ENCODE results near the gene SURF2.
"Not testable (repeated sequence)": the region's sequence is repeated elsewhere in the genome, so short reads cannot be mapped to it uniquely, and the experiment has no call there.

The SURF2 gene

DNA sequence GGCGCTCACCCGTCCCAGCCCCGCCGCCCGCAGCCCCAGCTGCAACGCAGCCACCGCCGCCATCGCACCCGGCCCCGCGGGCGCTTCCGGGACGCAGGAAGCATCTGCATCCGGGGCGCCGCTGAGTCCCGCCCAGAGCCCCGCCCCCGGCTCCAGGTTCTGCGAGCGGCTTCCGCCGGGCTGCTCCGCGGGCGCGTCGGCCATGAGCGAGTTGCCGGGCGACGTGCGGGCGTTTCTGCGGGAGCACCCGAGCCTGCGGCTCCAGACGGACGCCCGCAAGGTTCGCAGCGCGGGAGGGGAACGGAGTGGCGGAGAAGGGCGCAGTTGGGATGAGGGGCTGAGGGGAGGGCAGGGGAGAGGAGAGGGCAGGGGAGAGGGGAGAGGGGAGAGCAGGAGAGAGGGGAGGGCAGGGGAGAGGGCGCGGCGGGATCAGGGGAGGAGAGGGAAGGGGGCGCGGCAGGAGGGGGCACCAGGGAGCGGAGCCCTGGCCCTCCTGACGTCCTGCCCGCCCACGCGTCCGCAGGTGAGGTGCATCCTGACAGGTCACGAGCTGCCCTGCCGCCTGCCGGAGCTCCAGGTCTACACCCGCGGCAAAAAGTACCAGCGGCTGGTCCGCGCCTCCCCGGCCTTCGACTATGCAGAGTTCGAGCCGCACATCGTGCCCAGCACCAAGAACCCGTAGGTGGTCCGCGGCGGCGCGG lies at the start of gene SURF2, which contains the start of gene SURF1:
Gene SURF2, plus strand, starts transcription at position 160 of the 701 bp plus-strand sequence. Its CDS starts 43 bp downstream, at position 203.
Gene SURF1, minus strand, starts transcription at position 97 of the 701 bp plus-strand sequence. Its CDS starts 34 bp downstream, at position 63.
- Mint-ChIP-seq H3K4me3 (peak within 1 kb of the TSS; percentile 92), H3K27me3 (no peaks in the 10 kb centered on the region), H3K4me1 (ENCODE audit: low read depth) (peaks cover 66% of the 10 kb centered on the region), H3K36me3 (ENCODE audit: low read depth) (peaks cover 34% of the 10 kb centered on the region), H3K9me3 (no peaks in the 10 kb centered on the region), H3K27ac (peak within 1 kb of the TSS; percentile 77)

- Mint-ChIP-seq H3K27me3 (peaks cover 15% of the 10 kb centered on the region), H3K9me3 (no peaks in the 10 kb centered on the region), H3K4me1 (ENCODE audit: low read depth) (no peaks in the 10 kb centered on the region), H3K36me3 (ENCODE audit: low read depth) (no peaks in the 10 kb centered on the region), H3K27ac (no peak overlapping the region), H3K4me3 (no peak overlapping the region)
These were observed 49.0 kb upstream of the SURF2 start for GRCh38 chr9:133307301-133307700.

GRCh38 chr9:133309608-133310007 lies 46.7 kb upstream of the SURF2 start:
- Mint-ChIP-seq H3K27me3 (peaks cover 15% of the 10 kb centered on the region), H3K36me3 (ENCODE audit: low read depth) (no peaks in the 10 kb centered on the region), H3K4me3 (no peak overlapping the region), H3K27ac (no peak overlapping the region), H3K9me3 (no peaks in the 10 kb centered on the region), H3K4me1 (ENCODE audit: low read depth) (no peaks in the 10 kb centered on the region)

- no peak overlapping the region for H3K4me3 Mint-ChIP-seq
- H3K36me3 Mint-ChIP-seq (ENCODE audit: low read depth) = no peaks in the 10 kb centered on the region
- no peak overlapping the region for H3K27ac Mint-ChIP-seq
- H3K27me3 Mint-ChIP-seq = no peaks in the 10 kb centered on the region
- no peaks in the 10 kb centered on the region for H3K4me1 Mint-ChIP-seq (ENCODE audit: low read depth)
- no peaks in the 10 kb centered on the region for H3K9me3 Mint-ChIP-seq
These were observed 40.4 kb upstream of the SURF2 start for GRCh38 chr9:133315997-133316396.

- H3K27me3 Mint-ChIP-seq; H3K27ac Mint-ChIP-seq; H3K9me3 Mint-ChIP-seq; H3K4me1 Mint-ChIP-seq (ENCODE audit: low read depth); H3K4me3 Mint-ChIP-seq; H3K36me3 Mint-ChIP-seq (ENCODE audit: low read depth): not testable (repeated sequence)
These were observed 38.8 kb upstream of the SURF2 start for GRCh38 chr9:133317551-133317950.

GRCh38 chr9:133320421-133320881 lies 35.9 kb upstream of the SURF2 start:
- H3K4me3 Mint-ChIP-seq = no peak overlapping the region
- no peaks in the 10 kb centered on the region for H3K27me3 Mint-ChIP-seq
- no peaks in the 10 kb centered on the region for H3K4me1 Mint-ChIP-seq (ENCODE audit: low read depth)
- no peaks in the 10 kb centered on the region for H3K9me3 Mint-ChIP-seq
- H3K27ac Mint-ChIP-seq = no peak overlapping the region
- no peaks in the 10 kb centered on the region for H3K36me3 Mint-ChIP-seq (ENCODE audit: low read depth)

DNA sequence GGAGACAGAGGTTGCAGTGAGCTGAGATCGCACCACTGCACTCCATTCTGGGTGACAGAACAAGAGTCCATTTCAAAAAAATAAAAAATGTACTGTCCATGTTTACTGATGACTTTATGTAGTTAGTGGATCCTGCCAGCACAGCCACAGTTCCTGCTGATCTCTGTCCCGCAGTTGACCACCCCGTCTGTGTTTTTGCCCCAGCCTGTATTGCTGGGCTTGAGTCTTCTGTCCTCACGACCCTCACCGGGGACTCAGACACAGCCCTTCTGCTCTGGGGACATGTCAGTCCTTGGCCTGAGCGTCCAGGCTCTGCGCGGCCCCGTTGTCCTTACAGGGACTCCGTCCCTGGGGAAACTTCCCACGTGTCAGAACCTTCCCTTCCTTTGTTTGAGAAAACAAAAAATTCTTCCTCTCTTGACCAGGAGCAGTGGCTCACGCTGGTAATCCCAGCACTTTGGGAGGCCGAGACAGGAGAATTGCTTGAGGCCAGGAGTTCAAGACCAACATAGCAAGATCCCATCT lies 34.9 kb upstream of the SURF2 start:
- no peak overlapping the region for H3K4me3 Mint-ChIP-seq
- no peaks in the 10 kb centered on the region for H3K9me3 Mint-ChIP-seq
- no peaks in the 10 kb centered on the region for H3K4me1 Mint-ChIP-seq (ENCODE audit: low read depth)
- H3K27ac Mint-ChIP-seq = no peak overlapping the region
- H3K27me3 Mint-ChIP-seq = no peaks in the 10 kb centered on the region
- no peaks in the 10 kb centered on the region for H3K36me3 Mint-ChIP-seq (ENCODE audit: low read depth)

- H3K9me3 Mint-ChIP-seq = no peaks in the 10 kb centered on the region
- H3K27ac Mint-ChIP-seq = no peak overlapping the region
- H3K27me3 Mint-ChIP-seq = no peaks in the 10 kb centered on the region
- H3K4me3 Mint-ChIP-seq = no peak overlapping the region
- H3K4me1 Mint-ChIP-seq (ENCODE audit: low read depth) = no peaks in the 10 kb centered on the region
- no peaks in the 10 kb centered on the region for H3K36me3 Mint-ChIP-seq (ENCODE audit: low read depth)
These were observed 33.6 kb upstream of the SURF2 start for GRCh38 chr9:133322701-133323100.

DNA sequence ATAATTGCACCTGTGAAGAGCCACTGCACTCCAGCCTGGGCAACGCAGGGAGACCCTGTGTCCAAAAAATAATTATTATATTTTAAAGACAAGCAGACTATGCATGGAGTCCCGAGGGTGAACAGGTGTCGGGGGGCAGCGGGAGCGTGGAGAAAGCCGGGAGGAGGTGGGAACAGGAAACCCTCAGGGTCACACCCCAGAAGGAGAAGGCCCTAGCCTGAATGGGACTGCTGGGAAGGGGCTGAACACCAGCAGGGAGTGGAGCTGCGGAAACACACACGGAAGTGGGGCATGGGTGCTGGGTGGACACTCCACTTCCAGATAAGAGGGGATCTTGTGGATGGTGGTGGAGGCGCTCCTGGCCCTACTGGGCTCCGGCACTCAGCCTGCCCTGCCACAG lies 33.1 kb upstream of the SURF2 start:
- Mint-ChIP-seq H3K9me3 (no peaks in the 10 kb centered on the region), H3K27me3 (no peaks in the 10 kb centered on the region), H3K36me3 (ENCODE audit: low read depth) (no peaks in the 10 kb centered on the region), H3K4me1 (ENCODE audit: low read depth) (no peaks in the 10 kb centered on the region), H3K4me3 (no peak overlapping the region), H3K27ac (no peak overlapping the region)

DNA sequence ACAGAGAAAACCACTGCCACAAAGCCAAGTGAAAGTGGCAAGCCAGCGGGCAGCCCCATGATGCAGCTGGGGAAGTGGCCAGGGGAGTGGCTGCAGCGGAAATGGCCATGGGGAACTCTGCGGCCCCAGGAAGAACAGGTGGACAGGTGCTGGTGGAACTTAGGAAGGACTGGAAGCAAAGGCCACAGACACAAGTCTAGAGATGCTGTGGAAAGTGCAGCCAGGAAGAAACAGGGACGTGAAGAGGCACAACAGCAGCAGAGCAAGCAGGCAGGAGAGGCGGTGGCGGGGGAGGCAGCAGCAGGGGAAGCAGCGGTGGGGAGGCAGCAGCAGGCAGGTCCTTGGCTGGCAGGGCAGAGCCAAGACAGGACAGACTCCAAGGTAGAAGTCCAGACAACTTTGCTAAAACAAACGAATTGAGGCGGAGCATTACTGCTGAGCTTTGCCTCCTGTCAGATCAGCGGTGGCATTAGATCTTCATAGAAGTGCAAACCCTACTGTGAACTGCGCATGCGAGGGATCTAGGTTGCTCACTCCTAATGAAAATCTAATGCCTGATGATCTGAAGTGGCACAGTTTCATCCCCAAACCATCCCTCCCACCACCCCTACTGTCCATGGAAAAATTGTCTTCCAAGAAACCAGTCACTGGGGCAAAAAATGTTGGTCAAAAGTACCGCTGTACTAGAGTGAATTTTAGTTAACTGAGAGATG lies 32.2 kb upstream of the SURF2 start:
- Mint-ChIP-seq H3K27ac (no peak overlapping the region), H3K27me3 (no peaks in the 10 kb centered on the region), H3K4me3 (no peak overlapping the region), H3K9me3 (no peaks in the 10 kb centered on the region), H3K36me3 (ENCODE audit: low read depth) (no peaks in the 10 kb centered on the region), H3K4me1 (ENCODE audit: low read depth) (no peaks in the 10 kb centered on the region)

DNA sequence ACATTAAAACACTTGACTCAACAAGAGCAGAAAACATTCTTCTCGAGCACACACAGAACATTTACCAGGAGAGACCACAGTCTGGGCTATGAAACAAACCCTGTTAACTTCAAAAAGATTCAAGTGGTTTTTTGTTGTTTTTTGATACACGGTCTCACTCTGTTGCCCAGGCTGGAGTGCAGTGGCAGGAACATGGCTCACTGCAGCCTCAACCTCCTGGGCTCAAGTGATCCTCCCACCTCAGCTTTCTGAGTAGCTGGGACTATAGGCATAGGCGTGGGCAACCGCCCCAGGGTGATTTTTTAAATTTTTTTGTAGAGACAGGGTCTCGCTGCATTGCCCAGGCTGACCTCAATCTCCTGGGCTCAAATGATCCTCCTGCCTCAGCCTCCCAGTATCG lies 29.3 kb upstream of the SURF2 start:
- not testable (repeated sequence) for H3K27ac Mint-ChIP-seq; H3K9me3 Mint-ChIP-seq; H3K4me1 Mint-ChIP-seq (ENCODE audit: low read depth); H3K27me3 Mint-ChIP-seq; H3K4me3 Mint-ChIP-seq
- peaks cover 22% of the 10 kb centered on the region for H3K36me3 Mint-ChIP-seq (ENCODE audit: low read depth)

DNA sequence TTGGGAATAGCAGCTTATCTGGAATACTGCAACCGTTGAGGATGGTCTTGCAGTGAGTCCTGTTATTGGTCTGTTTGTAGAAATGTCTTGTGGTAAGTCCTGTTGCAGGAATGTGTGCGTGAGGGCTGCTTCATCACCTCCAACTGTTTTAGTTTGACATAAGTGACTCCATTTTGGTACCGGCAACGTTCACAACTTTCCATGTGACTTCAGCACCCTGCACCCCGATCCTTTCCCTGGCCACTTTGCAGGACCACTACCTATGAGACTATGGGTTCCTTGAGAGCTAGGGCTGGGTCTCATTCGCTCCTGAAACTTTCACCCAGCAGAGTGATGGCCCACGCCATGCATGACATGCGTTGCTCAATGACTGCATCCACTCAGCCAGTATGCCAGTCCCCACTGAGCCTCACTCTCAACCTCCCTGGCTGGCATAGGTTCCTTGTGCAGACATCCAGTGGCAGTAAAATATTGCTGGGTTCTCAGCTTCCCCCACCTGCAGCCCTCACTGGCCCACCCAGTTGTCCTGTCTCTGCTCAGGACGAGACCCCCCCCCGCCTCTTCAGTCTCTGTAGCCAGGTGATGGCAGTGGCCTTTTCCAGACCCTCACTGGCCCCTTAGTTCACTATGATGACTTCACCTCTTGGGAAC lies 28.4 kb upstream of the SURF2 start:
- H3K27ac Mint-ChIP-seq = no peak overlapping the region
- no peaks in the 10 kb centered on the region for H3K9me3 Mint-ChIP-seq
- H3K4me3 Mint-ChIP-seq = no peak overlapping the region
- peaks cover 32% of the 10 kb centered on the region for H3K36me3 Mint-ChIP-seq (ENCODE audit: low read depth)
- H3K4me1 Mint-ChIP-seq (ENCODE audit: low read depth) = peaks cover 6% of the 10 kb centered on the region
- no peaks in the 10 kb centered on the region for H3K27me3 Mint-ChIP-seq

- H3K36me3 Mint-ChIP-seq (ENCODE audit: low read depth) = peaks cover 46% of the 10 kb centered on the region
- H3K4me3 Mint-ChIP-seq, H3K27me3 Mint-ChIP-seq, H3K9me3 Mint-ChIP-seq, H3K27ac Mint-ChIP-seq: not testable (repeated sequence)
- H3K4me1 Mint-ChIP-seq (ENCODE audit: low read depth) = peaks cover 15% of the 10 kb centered on the region
These were observed 26.8 kb upstream of the SURF2 start for GRCh38 chr9:133329306-133330156.

DNA sequence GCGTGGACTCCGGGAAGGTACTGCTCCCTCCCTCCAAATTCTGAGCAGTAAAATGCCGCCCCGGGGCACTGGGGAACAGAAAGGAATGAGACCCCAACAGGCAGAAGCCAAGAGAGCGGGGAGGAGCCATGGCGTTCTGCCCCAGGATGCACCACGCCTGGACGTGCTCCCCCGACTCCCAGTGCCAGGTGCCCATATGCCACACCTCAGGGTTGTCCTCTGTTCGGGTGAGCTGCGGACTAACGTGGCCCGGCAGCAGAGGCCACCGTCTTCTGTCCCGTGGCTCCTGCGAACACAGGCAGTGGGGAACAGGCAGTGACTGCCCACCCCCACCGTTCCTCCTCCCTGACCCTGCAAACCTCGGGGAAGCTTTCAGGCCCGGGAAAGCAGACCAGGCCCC lies 25.1 kb upstream of the SURF2 start:
- no peak overlapping the region for H3K27ac Mint-ChIP-seq
- no peak overlapping the region for H3K4me3 Mint-ChIP-seq
- no peaks in the 10 kb centered on the region for H3K27me3 Mint-ChIP-seq
- H3K36me3 Mint-ChIP-seq (ENCODE audit: low read depth) = peaks cover 60% of the 10 kb centered on the region
- H3K4me1 Mint-ChIP-seq (ENCODE audit: low read depth) = peaks cover 28% of the 10 kb centered on the region
- H3K9me3 Mint-ChIP-seq = no peaks in the 10 kb centered on the region
